Measurements from ENCODE around the gene FHOD1. TPM values are rescaled to one million over a fixed set of nuclear protein-coding genes. Genes with fewer than 3 reads are reported as not detected.

FHOD1 gene
- total and polyA plus RNA-seq, 2 donors (not counting 1 experiment from before 2014, with no cell fraction given): 7.1 to 32.7 TPM

DNA sequence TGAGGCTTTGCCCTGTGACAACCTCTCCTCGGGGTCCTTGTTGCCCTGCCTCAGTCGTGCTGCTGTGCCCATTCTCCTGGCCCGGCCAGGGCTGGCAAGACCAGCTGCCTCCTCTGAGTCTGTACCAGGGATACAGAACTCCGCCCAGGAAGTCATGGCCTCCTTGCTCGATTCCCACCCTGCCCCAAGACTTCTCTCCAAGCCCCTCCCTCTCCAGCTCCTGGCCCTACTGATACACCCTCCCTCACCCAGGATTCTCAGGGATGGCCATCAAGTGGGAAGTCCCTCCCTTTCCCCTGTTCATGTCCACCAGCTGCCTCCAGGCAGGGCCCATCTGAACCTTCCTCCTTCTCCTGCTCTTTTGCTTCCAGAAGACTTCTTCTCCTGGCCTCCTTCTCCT, 31.6 kb downstream of the FHOD1 start:
- Histone ChIP-seq H3K4me3 (replicated peaks in 1 of 4; ENCODE audit: control extremely low read depth in 1 of 4, insufficient read depth in 1 of 4, low read depth in 3 of 4, low read length in 4 of 4) (no peak overlapping the region), H3K4me2 (ENCODE audit: extremely low read depth, insufficient read depth, low read length) (no peak overlapping the region), H3K27ac (ENCODE audit: insufficient read depth, low read length) (no peak overlapping the region), H3K9ac (ENCODE audit: insufficient read depth, low read length) (no peak overlapping the region), H3K27me3 (ENCODE audit: control insufficient read depth, insufficient read depth, low read length) (no peaks in the 10 kb centered on the region), H3K4me1 (ENCODE audit: control insufficient read depth, extremely low read depth, insufficient read depth, low read length) (peaks cover 6% of the 10 kb centered on the region), H3K79me2 (ENCODE audit: control insufficient read depth, insufficient read depth, low read length) (no peaks in the 10 kb centered on the region), H4K20me1 (ENCODE audit: control insufficient read depth, extremely low read depth, insufficient read depth, low read length) (no peaks in the 10 kb centered on the region), H3K36me3 (ENCODE audit: control insufficient read depth, insufficient read depth, low read length) (no peaks in the 10 kb centered on the region), H2AFZ (ENCODE audit: low read length) (no peak overlapping the region), H3K9me3 (ENCODE audit: control insufficient read depth, insufficient read depth, low read depth, low read length) (no peaks in the 10 kb centered on the region)
- TF ChIP-seq EZH2 (IDR thresholded peaks at IDR 0.05; ENCODE audit: low read length, missing control alignments): no peak
- no peak for TF ChIP-seq CTCF (conservative IDR thresholded peaks at IDR 0.05 in 1 of 2, IDR thresholded peaks at IDR 0.05 in 1 of 2; ENCODE audit: low read depth in 1 of 2, low read length in 2 of 2)
- no peak for DNase-seq (ENCODE audit: low read depth in 2 of 2)

DNA sequence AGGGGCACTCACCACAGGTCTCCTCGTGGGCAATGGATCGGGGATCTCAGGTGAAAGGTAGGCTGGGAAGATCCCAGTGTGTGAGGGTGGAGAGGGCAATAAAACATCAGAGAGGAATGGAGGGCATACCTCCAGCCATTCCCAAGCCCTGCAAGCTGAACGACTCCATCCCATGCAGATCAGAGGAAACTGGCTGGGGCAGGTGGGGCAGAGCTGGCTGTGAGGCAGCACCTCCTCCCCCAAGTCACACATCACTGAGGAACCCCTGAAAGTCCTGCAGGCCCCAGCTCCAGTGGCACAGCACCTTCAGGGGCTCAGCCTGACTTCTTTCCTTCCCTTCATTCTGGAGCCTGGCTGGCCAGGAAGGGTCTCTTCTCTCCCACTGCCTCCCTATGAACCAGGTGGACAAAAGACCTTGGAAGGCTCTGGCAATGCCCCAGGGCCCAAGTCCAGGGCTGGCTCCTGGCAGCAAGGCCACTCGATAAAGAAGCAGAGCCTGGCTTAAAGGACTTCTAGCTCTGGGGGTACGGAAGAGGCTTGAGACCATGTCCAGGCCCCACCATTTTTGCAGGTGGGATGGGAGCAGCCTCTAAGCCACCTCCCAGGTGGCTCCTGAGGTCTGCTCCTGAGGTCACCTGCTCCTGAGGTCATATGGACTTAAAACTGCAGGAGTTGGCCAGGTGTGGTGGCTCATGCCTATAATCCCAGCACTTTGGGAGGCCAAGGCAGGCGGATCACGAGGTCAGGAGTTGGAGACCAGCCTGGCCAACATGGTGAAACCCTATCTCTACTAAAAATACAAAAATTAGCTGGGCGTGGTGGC, 33.9 kb downstream of the FHOD1 start:
- Histone ChIP-seq H3K27ac (ENCODE audit: insufficient read depth, low read length) (no peak overlapping the region), H3K36me3 (ENCODE audit: control insufficient read depth, insufficient read depth, low read length) (no peaks in the 10 kb centered on the region), H3K9ac (ENCODE audit: insufficient read depth, low read length) (no peak overlapping the region), H2AFZ (ENCODE audit: low read length) (no peak overlapping the region), H3K4me2 (ENCODE audit: extremely low read depth, insufficient read depth, low read length) (no peak overlapping the region), H3K4me1 (ENCODE audit: control insufficient read depth, extremely low read depth, insufficient read depth, low read length) (peaks cover 6% of the 10 kb centered on the region), H4K20me1 (ENCODE audit: control insufficient read depth, extremely low read depth, insufficient read depth, low read length) (no peaks in the 10 kb centered on the region), H3K4me3 (replicated peaks in 1 of 4; ENCODE audit: control extremely low read depth in 1 of 4, insufficient read depth in 1 of 4, low read depth in 3 of 4, low read length in 4 of 4) (no peak overlapping the region), H3K27me3 (ENCODE audit: control insufficient read depth, insufficient read depth, low read length) (no peaks in the 10 kb centered on the region), H3K9me3 (ENCODE audit: control insufficient read depth, insufficient read depth, low read depth, low read length) (no peaks in the 10 kb centered on the region), H3K79me2 (ENCODE audit: control insufficient read depth, insufficient read depth, low read length) (no peaks in the 10 kb centered on the region)
- no peak for DNase-seq (ENCODE audit: low read depth in 2 of 2)
- TF ChIP-seq EZH2 (IDR thresholded peaks at IDR 0.05; ENCODE audit: low read length, missing control alignments) (no peak), CTCF (conservative IDR thresholded peaks at IDR 0.05 in 1 of 2, IDR thresholded peaks at IDR 0.05 in 1 of 2; ENCODE audit: low read depth in 1 of 2, low read length in 2 of 2) (no peak)

- no peak overlapping the region for H3K9ac ChIP-seq (ENCODE audit: insufficient read depth, low read length)
- H3K4me3 ChIP-seq (replicated peaks in 1 of 4; ENCODE audit: control extremely low read depth in 1 of 4, insufficient read depth in 1 of 4, low read depth in 3 of 4, low read length in 4 of 4): no peak overlapping the region
- no peaks in the 10 kb centered on the region for H3K36me3 ChIP-seq (ENCODE audit: control insufficient read depth, insufficient read depth, low read length)
Measured at GRCh38 chr16:67212766-67213165, 34.5 kb downstream of the FHOD1 start.

More at GRCh38 chr16:67212766-67213165, 34.5 kb downstream of the FHOD1 start:
- Histone ChIP-seq H2AFZ (ENCODE audit: low read length) (no peak overlapping the region), H3K4me1 (ENCODE audit: control insufficient read depth, extremely low read depth, insufficient read depth, low read length) (peaks cover 11% of the 10 kb centered on the region), H3K79me2 (ENCODE audit: control insufficient read depth, insufficient read depth, low read length) (no peaks in the 10 kb centered on the region), H4K20me1 (ENCODE audit: control insufficient read depth, extremely low read depth, insufficient read depth, low read length) (no peaks in the 10 kb centered on the region), H3K27me3 (ENCODE audit: control insufficient read depth, insufficient read depth, low read length) (no peaks in the 10 kb centered on the region), H3K27ac (ENCODE audit: insufficient read depth, low read length) (no peak overlapping the region), H3K4me2 (ENCODE audit: extremely low read depth, insufficient read depth, low read length) (no peak overlapping the region), H3K9me3 (ENCODE audit: control insufficient read depth, insufficient read depth, low read depth, low read length) (no peaks in the 10 kb centered on the region)
- TF ChIP-seq EZH2 (IDR thresholded peaks at IDR 0.05; ENCODE audit: low read length, missing control alignments): no peak
- no peak for TF ChIP-seq CTCF (conservative IDR thresholded peaks at IDR 0.05 in 1 of 2, IDR thresholded peaks at IDR 0.05 in 1 of 2; ENCODE audit: low read depth in 1 of 2, low read length in 2 of 2)
- DNase-seq (ENCODE audit: low read depth in 2 of 2): no peak
